ENCODE data around the gene GLUD2.

DNA sequence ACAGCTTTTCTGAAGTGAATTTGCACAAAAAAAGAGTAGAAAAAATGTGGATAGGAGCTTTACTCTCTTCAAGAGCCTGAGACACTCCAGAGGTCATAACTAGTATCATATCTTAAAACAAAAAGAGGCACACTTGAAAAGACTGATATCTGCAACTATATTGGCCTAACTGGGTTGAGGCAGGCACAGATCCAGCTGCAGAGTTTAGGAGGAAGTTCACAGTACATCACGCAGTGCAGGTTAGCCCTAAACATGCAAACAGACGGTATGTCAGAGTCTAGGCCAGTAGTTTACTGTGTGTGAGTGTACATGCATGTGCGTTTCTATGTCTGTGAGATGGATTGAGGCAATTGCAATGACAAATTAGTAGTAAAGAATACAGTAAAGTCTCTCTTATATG lies 37.6 kb upstream of the GLUD2 start:
- no peak for TF ChIP-seq FOXM1 (IDR thresholded peaks at IDR 0.05; ENCODE audit: borderline replicate concordance, low read depth)
- no peak for TF ChIP-seq TAF1 (IDR thresholded peaks at IDR 0.05; ENCODE audit: low read depth)
- TF ChIP-seq, protein P1, sequence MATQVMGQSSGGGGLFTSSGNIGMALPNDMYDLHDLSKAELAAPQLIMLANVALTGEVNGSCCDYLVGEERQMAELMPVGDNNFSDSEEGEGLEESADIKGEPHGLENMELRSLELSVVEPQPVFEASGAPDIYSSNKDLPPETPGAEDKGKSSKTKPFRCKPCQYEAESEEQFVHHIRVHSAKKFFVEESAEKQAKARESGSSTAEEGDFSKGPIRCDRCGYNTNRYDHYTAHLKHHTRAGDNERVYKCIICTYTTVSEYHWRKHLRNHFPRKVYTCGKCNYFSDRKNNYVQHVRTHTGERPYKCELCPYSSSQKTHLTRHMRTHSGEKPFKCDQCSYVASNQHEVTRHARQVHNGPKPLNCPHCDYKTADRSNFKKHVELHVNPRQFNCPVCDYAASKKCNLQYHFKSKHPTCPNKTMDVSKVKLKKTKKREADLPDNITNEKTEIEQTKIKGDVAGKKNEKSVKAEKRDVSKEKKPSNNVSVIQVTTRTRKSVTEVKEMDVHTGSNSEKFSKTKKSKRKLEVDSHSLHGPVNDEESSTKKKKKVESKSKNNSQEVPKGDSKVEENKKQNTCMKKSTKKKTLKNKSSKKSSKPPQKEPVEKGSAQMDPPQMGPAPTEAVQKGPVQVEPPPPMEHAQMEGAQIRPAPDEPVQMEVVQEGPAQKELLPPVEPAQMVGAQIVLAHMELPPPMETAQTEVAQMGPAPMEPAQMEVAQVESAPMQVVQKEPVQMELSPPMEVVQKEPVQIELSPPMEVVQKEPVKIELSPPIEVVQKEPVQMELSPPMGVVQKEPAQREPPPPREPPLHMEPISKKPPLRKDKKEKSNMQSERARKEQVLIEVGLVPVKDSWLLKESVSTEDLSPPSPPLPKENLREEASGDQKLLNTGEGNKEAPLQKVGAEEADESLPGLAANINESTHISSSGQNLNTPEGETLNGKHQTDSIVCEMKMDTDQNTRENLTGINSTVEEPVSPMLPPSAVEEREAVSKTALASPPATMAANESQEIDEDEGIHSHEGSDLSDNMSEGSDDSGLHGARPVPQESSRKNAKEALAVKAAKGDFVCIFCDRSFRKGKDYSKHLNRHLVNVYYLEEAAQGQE (IDR thresholded peaks at IDR 0.05; ENCODE audit: low read depth), result no peak
- TF ChIP-seq EGR1 (IDR thresholded peaks at IDR 0.05), result no peak
- TF ChIP-seq, protein P2, sequence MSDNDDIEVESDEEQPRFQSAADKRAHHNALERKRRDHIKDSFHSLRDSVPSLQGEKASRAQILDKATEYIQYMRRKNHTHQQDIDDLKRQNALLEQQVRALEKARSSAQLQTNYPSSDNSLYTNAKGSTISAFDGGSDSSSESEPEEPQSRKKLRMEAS (IDR thresholded peaks at IDR 0.05), result no peak
- no peak for TF ChIP-seq CREB1 (IDR thresholded peaks at IDR 0.05; ENCODE audit: low read depth)
- TF ChIP-seq, protein P3, sequence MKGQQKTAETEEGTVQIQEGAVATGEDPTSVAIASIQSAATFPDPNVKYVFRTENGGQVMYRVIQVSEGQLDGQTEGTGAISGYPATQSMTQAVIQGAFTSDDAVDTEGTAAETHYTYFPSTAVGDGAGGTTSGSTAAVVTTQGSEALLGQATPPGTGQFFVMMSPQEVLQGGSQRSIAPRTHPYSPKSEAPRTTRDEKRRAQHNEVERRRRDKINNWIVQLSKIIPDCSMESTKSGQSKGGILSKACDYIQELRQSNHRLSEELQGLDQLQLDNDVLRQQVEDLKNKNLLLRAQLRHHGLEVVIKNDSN (IDR thresholded peaks at IDR 0.05), result no peak
- no peak for TF ChIP-seq RAD21 (IDR thresholded peaks at IDR 0.05; ENCODE audit: low read depth)
- TF ChIP-seq EP300 (IDR thresholded peaks at IDR 0.05; ENCODE audit: borderline replicate concordance), result no peak
- no peak for TF ChIP-seq CEBPB (IDR thresholded peaks at IDR 0.05)
